ENCODE results near the gene SH3GL2. TPM values are rescaled to one million over a fixed set of nuclear protein-coding genes. Genes with fewer than 3 reads are reported as not detected.
A peak's percentile ranks its signal among the peaks of the same experiment; 100 is the strongest.

The SH3GL2 gene
- total RNA-seq, 2 donors from 2014 or later, result 0.78 to 1.3 TPM

DNA sequence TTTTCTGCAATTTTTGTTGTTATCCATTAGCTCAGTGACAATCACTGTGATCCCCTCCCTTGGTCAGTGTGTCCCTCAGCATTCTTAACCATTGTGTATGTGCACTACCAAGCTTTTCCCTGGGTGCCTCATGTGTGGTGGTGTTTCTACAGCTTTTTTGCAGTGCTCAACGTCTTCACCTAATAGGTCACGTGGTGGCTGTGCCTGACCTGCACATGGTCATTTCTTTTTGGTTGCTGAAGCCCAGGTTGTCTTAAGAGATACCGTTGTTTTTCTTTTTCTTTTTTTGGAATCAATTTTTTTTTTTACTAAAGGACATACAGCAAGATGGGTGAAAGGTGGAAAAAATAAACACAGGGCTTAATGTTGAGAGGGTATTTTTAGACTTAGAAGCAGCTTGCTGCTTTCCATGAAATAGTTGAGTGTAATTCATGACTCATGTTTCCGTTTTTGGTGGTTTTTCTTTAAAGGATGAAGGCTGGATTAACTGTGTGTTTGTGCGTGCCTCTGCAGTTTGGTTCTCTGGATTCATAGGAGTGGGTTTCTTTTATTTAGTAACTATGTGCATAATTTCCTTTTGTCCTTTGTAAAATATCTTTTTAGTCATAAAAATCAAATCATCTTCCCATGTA is 22.2 kb downstream of the SH3GL2 start:
- H3K4me3 ChIP-seq, result no peak overlapping the region
- TF ChIP-seq, protein P1, sequence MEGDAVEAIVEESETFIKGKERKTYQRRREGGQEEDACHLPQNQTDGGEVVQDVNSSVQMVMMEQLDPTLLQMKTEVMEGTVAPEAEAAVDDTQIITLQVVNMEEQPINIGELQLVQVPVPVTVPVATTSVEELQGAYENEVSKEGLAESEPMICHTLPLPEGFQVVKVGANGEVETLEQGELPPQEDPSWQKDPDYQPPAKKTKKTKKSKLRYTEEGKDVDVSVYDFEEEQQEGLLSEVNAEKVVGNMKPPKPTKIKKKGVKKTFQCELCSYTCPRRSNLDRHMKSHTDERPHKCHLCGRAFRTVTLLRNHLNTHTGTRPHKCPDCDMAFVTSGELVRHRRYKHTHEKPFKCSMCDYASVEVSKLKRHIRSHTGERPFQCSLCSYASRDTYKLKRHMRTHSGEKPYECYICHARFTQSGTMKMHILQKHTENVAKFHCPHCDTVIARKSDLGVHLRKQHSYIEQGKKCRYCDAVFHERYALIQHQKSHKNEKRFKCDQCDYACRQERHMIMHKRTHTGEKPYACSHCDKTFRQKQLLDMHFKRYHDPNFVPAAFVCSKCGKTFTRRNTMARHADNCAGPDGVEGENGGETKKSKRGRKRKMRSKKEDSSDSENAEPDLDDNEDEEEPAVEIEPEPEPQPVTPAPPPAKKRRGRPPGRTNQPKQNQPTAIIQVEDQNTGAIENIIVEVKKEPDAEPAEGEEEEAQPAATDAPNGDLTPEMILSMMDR (IDR thresholded peaks at IDR 0.05), result no peak
- no peak for TF ChIP-seq POLR2A (IDR thresholded peaks at IDR 0.05)
- DNase-seq, result no peak
- ATAC-seq, result no peak
- WGBS, 2 donors, result 42 to 52% methylated on average over 5 of the region's 5 CpGs
- H3K9me3 ChIP-seq, result no peaks in the 10 kb centered on the region
- H3K27ac ChIP-seq, result no peak overlapping the region
- no peaks in the 10 kb centered on the region for H3K36me3 ChIP-seq (replicated peaks in 1 of 2; ENCODE audit: insufficient read depth in 1 of 2, low read depth in 2 of 2)
- H3K4me1 ChIP-seq, result no peaks in the 10 kb centered on the region
- intact Hi-C loops (cut with DNase I), result no loop called here
- no peaks in the 10 kb centered on the region for H3K27me3 ChIP-seq

DNA sequence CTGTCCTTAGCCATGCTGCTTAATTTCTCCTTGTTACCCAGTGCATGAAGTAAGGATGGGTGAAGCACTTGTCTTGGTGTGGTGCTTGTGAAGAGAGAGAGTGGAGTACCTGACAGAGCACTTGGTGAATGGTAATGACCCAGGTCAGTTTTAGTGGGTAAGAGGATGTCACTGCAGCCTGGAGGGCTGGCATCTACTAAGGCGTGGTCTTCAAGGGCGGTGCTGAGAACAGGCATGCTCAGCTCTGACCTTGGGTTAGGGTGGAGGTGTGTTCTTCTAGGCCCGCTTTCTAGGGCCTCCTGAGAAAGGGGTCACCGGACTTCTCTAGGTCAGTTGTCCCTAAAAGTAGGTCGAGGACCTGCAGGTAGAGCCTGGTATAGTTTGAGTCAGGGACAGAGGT is 25.7 kb downstream of the SH3GL2 start:
- no peak for TF ChIP-seq POLR2A (IDR thresholded peaks at IDR 0.05)
- TF ChIP-seq, protein P1 (IDR thresholded peaks at IDR 0.05), result no peak
- intact Hi-C loops (cut with DNase I), result no loop called here
- no peak overlapping the region for H3K27ac ChIP-seq
- H3K36me3 ChIP-seq (replicated peaks in 1 of 2; ENCODE audit: insufficient read depth in 1 of 2, low read depth in 2 of 2), result no peaks in the 10 kb centered on the region
- DNase-seq (no peak), ATAC-seq (no peak)
- H3K4me1 ChIP-seq, result no peaks in the 10 kb centered on the region
- 68 to 76% methylated on average over 5 of the region's 5 CpGs for WGBS, 2 donors
- no peak overlapping the region for H3K4me3 ChIP-seq
- H3K9me3 ChIP-seq, result no peaks in the 10 kb centered on the region
- H3K27me3 ChIP-seq, result no peaks in the 10 kb centered on the region

DNA sequence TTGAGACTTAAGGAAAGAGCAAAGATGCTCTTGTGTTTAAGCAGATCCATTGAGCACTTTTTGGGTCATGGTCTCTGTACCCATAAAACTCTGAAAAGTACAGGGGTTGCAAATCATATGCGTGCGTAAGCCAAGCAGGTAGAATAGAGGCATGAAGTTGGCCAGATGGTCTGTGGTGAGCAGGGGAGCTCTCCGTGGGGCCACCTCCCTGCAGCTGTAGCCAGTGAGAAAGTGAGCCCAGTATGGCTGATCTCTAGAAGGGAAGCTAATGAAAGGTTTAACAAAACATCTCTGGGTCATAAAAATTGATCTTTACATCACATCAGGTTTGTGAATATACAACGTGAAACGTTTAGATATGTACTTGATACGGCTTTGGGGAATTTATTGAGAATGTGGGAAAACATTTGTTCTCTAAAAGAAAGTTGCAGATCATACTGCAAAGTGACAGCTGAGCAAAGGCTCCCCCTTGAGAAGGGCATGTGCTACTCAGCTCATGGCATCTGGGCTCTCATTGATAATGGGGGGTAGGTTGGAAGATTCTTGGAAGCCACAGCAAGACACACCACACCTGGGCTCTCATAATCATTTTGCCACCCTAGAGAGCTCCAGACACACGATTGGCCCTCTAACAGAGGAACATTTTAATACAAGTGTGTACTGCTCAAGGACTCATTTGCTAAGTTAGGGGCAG is 30.6 kb downstream of the SH3GL2 start:
- WGBS, 2 donors, result 50 to 53% methylated on average over 7 of the region's 7 CpGs
- H3K27ac ChIP-seq, result no peak overlapping the region
- DNase-seq, result no peak
- TF ChIP-seq, protein P1 (IDR thresholded peaks at IDR 0.05), result no peak
- TF ChIP-seq POLR2A (IDR thresholded peaks at IDR 0.05), result no peak
- no peaks in the 10 kb centered on the region for H3K36me3 ChIP-seq (replicated peaks in 1 of 2; ENCODE audit: insufficient read depth in 1 of 2, low read depth in 2 of 2)
- H3K9me3 ChIP-seq, result no peaks in the 10 kb centered on the region
- intact Hi-C loops (cut with DNase I), result no loop called here
- ATAC-seq, result no peak
- H3K27me3 ChIP-seq, result no peaks in the 10 kb centered on the region
- H3K4me1 ChIP-seq, result no peaks in the 10 kb centered on the region
- no peak overlapping the region for H3K4me3 ChIP-seq

DNA sequence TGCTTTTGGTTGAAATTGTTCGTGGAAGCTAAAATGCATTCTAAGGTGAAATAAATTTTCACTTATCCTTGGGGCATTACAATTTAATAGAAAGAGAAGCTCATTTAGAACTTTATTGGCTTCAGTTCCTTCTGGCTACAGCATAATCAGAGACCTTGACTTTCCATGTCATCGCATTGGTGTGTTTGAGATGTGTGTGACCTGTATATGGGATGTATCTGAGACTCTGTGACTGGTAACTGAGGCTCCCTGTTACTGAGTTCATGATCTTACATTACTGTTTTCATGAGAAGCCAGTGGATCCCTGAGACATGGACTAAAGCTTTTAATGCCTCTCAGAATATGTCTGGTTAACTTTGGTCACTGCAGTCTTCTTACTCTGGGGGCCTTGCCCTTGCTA is 32.5 kb downstream of the SH3GL2 start:
- Histone ChIP-seq H3K27ac (no peak overlapping the region), H3K27me3 (no peaks in the 10 kb centered on the region), H3K4me3 (no peak overlapping the region), H3K4me1 (no peaks in the 10 kb centered on the region), H3K9me3 (no peaks in the 10 kb centered on the region), H3K36me3 (replicated peaks in 1 of 2; ENCODE audit: insufficient read depth in 1 of 2, low read depth in 2 of 2) (no peaks in the 10 kb centered on the region)
- TF ChIP-seq POLR2A (IDR thresholded peaks at IDR 0.05), result no peak
- TF ChIP-seq, protein P1 (IDR thresholded peaks at IDR 0.05), result no peak
- ATAC-seq (no peak), DNase-seq (no peak)
- WGBS, 2 donors, result 34 to 52% methylated on average over 2 of the region's 2 CpGs
- intact Hi-C loops (cut with DNase I), result no loop called here

DNA sequence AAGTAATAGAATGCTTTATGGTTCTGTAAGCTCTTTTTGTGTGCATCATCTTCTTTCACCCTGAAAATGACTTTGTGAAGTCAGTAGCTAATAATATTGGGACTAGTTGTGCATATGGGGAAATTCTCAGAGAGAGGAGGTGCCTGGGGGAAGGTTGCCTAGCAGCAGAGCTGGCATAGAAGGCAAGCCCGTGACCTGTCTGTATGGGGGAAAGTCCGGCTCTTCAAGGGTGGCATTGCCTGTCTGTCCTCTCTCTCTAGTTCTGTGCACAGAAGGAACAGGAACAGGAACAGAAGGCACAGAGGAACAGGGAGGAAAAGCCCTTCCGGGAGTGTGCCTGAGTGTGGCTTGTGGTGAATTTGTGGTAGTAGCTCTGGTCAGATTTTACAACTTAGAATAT is 33.1 kb downstream of the SH3GL2 start:
- intact Hi-C loops (cut with DNase I), result no loop called here
- no peak for ATAC-seq

More for the DNA sequence above, 33.1 kb downstream of the SH3GL2 start:
- Histone ChIP-seq H3K27ac (no peak overlapping the region), H3K27me3 (no peaks in the 10 kb centered on the region), H3K36me3 (replicated peaks in 1 of 2; ENCODE audit: insufficient read depth in 1 of 2, low read depth in 2 of 2) (no peaks in the 10 kb centered on the region), H3K9me3 (no peaks in the 10 kb centered on the region), H3K4me1 (no peaks in the 10 kb centered on the region), H3K4me3 (no peak overlapping the region)
- WGBS, 2 donors, result 11 to 14% methylated on average over 3 of the region's 3 CpGs
- peak in 2 of 4 donors; percentile 2 to 12 for DNase-seq
- TF ChIP-seq, protein P1 (IDR thresholded peaks at IDR 0.05), result no peak
- TF ChIP-seq POLR2A (IDR thresholded peaks at IDR 0.05), result no peak
